Sigmoid colon (tissue), 7 donors: Measurements from ENCODE around the gene DRAXIN. TPM values are rescaled to one million over a fixed set of nuclear protein-coding genes. Genes with fewer than 3 reads are reported as not detected.
A peak's percentile ranks its signal among the peaks of the same experiment; 100 is the strongest.

ENCODE experiments used
- DNase-seq: peaks from one replicate; pipeline ENCODE4 v3.0.0-alpha.2; 2019
- H3K27ac ChIP-seq, 4 donors: fragments of 200-600 bp; sonication (generic); one replicate each; pipeline ENCODE4 v1.5.1; 2016 to 2019; ENCODE audit warnings: mild to moderate bottlenecking in 1 of 4
- H3K27me3 ChIP-seq, 3 donors: fragments of 200-600 bp; sonication (generic); one replicate each; pipeline ENCODE4 v1.5.1; 2019; ENCODE audit warnings: mild to moderate bottlenecking in 1 of 3
- H3K36me3 ChIP-seq, 4 donors: fragments of 200-600 bp; sonication (generic); one replicate each; pipeline ENCODE4 v1.5.1; 2016 to 2019
- H3K4me1 ChIP-seq, 4 donors: fragments of 200-600 bp; sonication (generic); one replicate each; pipeline ENCODE4 v1.5.1; 2017 to 2019
- H3K4me3 ChIP-seq, 4 donors: fragments of 200-600 bp; sonication (generic); one replicate each; pipeline ENCODE4 v1.5.1; 2017 to 2019; ENCODE audit warnings: mild to moderate bottlenecking in 2 of 4, moderate library complexity in 1 of 4
- H3K9me3 ChIP-seq, 4 donors: fragments of 200-600 bp in 3 of 4; sonication (generic) in 3 of 4; one replicate each; pipeline versions ENCODE4 v1.5.1 to v1.6.1; 2013 to 2019
- CTCF ChIP-seq, 4 experiments: fragments of 450-650 bp in 3 of 4; fragments of 200-600 bp in 1 of 4; IDR thresholded peaks; one replicate each; pipeline ENCODE4 v1.5.1; 2016 to 2019; ENCODE audit warnings: antibody characterized with exemption in 4 of 4, mild to moderate bottlenecking in 3 of 4, moderate library complexity in 2 of 4
- EP300 ChIP-seq, 4 donors: sonication (generic); formaldehyde crosslinking; IDR thresholded peaks; one replicate each; pipeline ENCODE4 v1.6.1; 2017; ENCODE audit warnings: antibody characterized with exemption in 4 of 4
- POLR2A ChIP-seq, 2 donors: fragments of 450-650 bp; IDR thresholded peaks; one replicate each; pipeline ENCODE4 v1.6.1; 2016; ENCODE audit warnings: antibody characterized with exemption in 2 of 2, mild to moderate bottlenecking in 2 of 2, moderate library complexity in 2 of 2
- POLR2AphosphoS5 ChIP-seq, 4 donors: sonication (generic); formaldehyde crosslinking; IDR thresholded peaks; one replicate each; pipeline ENCODE4 v1.6.1; 2017; ENCODE audit warnings: antibody characterized with exemption in 4 of 4
- WGBS, 2 donors: extraction: QIAGEN DNeasy Blood & Tissue Kit; methylation state at CpG; one replicate each; pipeline ENCODE4 v1.1.7; 2013; 5-methylcytosine and 5-hydroxymethylcytosine counted together
- intact Hi-C: fragments of 100-400 bp; cut with DNase I; formaldehyde crosslinking; loops from one replicate; pipeline ENCODE4 v1.15.1; 2023
- polyA plus RNA-seq, 3 donors: library from polyadenylated mRNA; stranded (reverse); fragments of 200-250 nt; gene quantifications; one replicate each; pipeline ENCODE4 v1.2.3, GENCODE V29; 2013
- total RNA-seq, 4 donors: library from RNA; depleted of rRNA; stranded (reverse); fragments of >200 nt; gene quantifications; one replicate each; pipeline ENCODE4 v1.1.0, GENCODE V29; 2016
- donor health status: healthy with polysubstance abuse.
- donor health status: Bipolar disorder and iron deficiency.
- donor health status: healthy.

The DRAXIN gene
- total and polyA plus RNA-seq, 7 donors: 0.13 to 0.36 (median 0.28) TPM; not detected in 4

GRCh38 chr1:11661103-11661502, 30.4 kb upstream of the DRAXIN start:
- H3K4me1 ChIP-seq: peaks cover 2 to 12% (median 5%) of the 10 kb centered on the region in 4 donors
- no peaks in the 10 kb centered on the region for H3K27me3 ChIP-seq
- H3K27ac ChIP-seq: no peak overlapping the region
- intact Hi-C loops: no loop called here
- peaks cover 0 to 42% (median 3%) of the 10 kb centered on the region in 4 donors for H3K36me3 ChIP-seq
- 92 to 94% methylated on average over 17 of the region's 17 CpGs for WGBS, 2 donors
- no peak overlapping the region for H3K4me3 ChIP-seq
- no peaks in the 10 kb centered on the region for H3K9me3 ChIP-seq
- no peak for TF ChIP-seq CTCF (IDR thresholded peaks at IDR 0.05)
- no peak for DNase-seq

GRCh38 chr1:11664336-11665065, 27.0 kb upstream of the DRAXIN start:
- TF ChIP-seq POLR2AphosphoS5 (IDR thresholded peaks at IDR 0.05) (no peak), CTCF (IDR thresholded peaks at IDR 0.05) (peak in 1 of 4 experiments; percentile 28)
- no peak for DNase-seq
- Histone ChIP-seq H3K36me3 (peaks cover 0 to 30% (median 3%) of the 10 kb centered on the region in 4 donors), H3K4me1 (peaks cover 2 to 12% (median 5%) of the 10 kb centered on the region in 4 donors), H3K27me3 (no peaks in the 10 kb centered on the region), H3K4me3 (peak overlapping the region; percentile 35 to 86 (median 72)), H3K27ac (peak overlapping the region; percentile 85 to 87 (median 86)), H3K9me3 (no peaks in the 10 kb centered on the region)
- WGBS, 2 donors: 1% methylated on average over 66 of the region's 66 CpGs
- intact Hi-C loops: loop anchor here (2.0 kb wide), 2 partner anchors 16 to 54 kb away; partner anchors contain the start of gene MAD2L2

GRCh38 chr1:11668516-11668915, 23.0 kb upstream of the DRAXIN start:
- no peak for DNase-seq
- H3K27me3 ChIP-seq: no peaks in the 10 kb centered on the region
- TF ChIP-seq CTCF (IDR thresholded peaks at IDR 0.05) (no peak), EP300 (IDR thresholded peaks at IDR 0.05) (no peak), POLR2AphosphoS5 (IDR thresholded peaks at IDR 0.05) (no peak), POLR2A (IDR thresholded peaks at IDR 0.05) (no peak)
- no peaks in the 10 kb centered on the region for H3K9me3 ChIP-seq
- peaks cover 0 to 27% (median 10%) of the 10 kb centered on the region in 4 donors for H3K36me3 ChIP-seq
- peaks cover 2 to 12% (median 4%) of the 10 kb centered on the region in 4 donors for H3K4me1 ChIP-seq
- H3K4me3 ChIP-seq: no peak overlapping the region
- H3K27ac ChIP-seq: no peak overlapping the region
- WGBS, 2 donors: 89% methylated on average over 14 of the region's 14 CpGs
- intact Hi-C loops: no loop called here

- Histone ChIP-seq H3K36me3 (peaks cover 9 to 50% (median 19%) of the 10 kb centered on the region in 4 donors), H3K27me3 (no peaks in the 10 kb centered on the region), H3K4me3 (no peak overlapping the region), H3K27ac (no peak overlapping the region), H3K4me1 (no peaks in the 10 kb centered on the region), H3K9me3 (no peaks in the 10 kb centered on the region)
- intact Hi-C loops: no loop called here
- no peak for DNase-seq
- TF ChIP-seq EP300 (IDR thresholded peaks at IDR 0.05): no peak
- TF ChIP-seq POLR2AphosphoS5 (IDR thresholded peaks at IDR 0.05): no peak
- no peak for TF ChIP-seq CTCF (IDR thresholded peaks at IDR 0.05)
- no peak for TF ChIP-seq POLR2A (IDR thresholded peaks at IDR 0.05)
- WGBS, 2 donors: 64 to 78% methylated on average over 6 of the region's 6 CpGs
Measured at GRCh38 chr1:11670747-11671146, 20.8 kb upstream of the DRAXIN start.

GRCh38 chr1:11671205-11671543, 20.3 kb upstream of the DRAXIN start:
- DNase-seq: no peak
- Histone ChIP-seq H3K4me1 (no peaks in the 10 kb centered on the region), H3K9me3 (no peaks in the 10 kb centered on the region), H3K36me3 (peaks cover 9 to 54% (median 19%) of the 10 kb centered on the region in 4 donors), H3K27ac (no peak overlapping the region), H3K4me3 (no peak overlapping the region), H3K27me3 (no peaks in the 10 kb centered on the region)
- TF ChIP-seq POLR2AphosphoS5 (IDR thresholded peaks at IDR 0.05) (no peak), CTCF (IDR thresholded peaks at IDR 0.05) (no peak), EP300 (IDR thresholded peaks at IDR 0.05) (no peak), POLR2A (IDR thresholded peaks at IDR 0.05) (no peak)
- WGBS, 2 donors: 88 to 93% methylated on average over 6 of the region's 6 CpGs
- intact Hi-C loops: no loop called here
